ENCODE results near the gene SDHAF1. TPM values are rescaled to one million over a fixed set of nuclear protein-coding genes. Genes with fewer than 3 reads are reported as not detected.

The SDHAF1 gene
- total and polyA plus RNA-seq, 2 of the 8 experiments (the other 6 are each of a cell fraction or from before 2014, with no cell fraction given) = 16.0 to 21.3 TPM

GRCh38 chr19:36019061-36019670 lies 24.2 kb downstream of the SDHAF1 start (continued):
- no peak for TF ChIP-seq CTCF (IDR thresholded peaks at IDR 0.05; ENCODE audit: control extremely low read depth in 1 of 3, insufficient read depth in 1 of 3, low read depth in 1 of 3, low read length in 3 of 3)
- TF ChIP-seq CTBP2 (IDR thresholded peaks at IDR 0.05; ENCODE audit: borderline replicate concordance, insufficient read depth, insufficient read length, low read length) = no peak
- no peak for TF ChIP-seq ATF3 (IDR thresholded peaks at IDR 0.05; ENCODE audit: insufficient read depth, low read depth, low read length)
- TF ChIP-seq POU5F1 (IDR thresholded peaks at IDR 0.05; ENCODE audit: low read depth, low read length) = no peak
- TF ChIP-seq KDM5A (IDR thresholded peaks at IDR 0.05; ENCODE audit: low read length) = no peak
- no peak for TF ChIP-seq FOSL1 (IDR thresholded peaks at IDR 0.05; ENCODE audit: insufficient read depth, low read depth, low read length)

Measured in H1 (cell line).